ENCODE results near the gene UPK1B.

DNA sequence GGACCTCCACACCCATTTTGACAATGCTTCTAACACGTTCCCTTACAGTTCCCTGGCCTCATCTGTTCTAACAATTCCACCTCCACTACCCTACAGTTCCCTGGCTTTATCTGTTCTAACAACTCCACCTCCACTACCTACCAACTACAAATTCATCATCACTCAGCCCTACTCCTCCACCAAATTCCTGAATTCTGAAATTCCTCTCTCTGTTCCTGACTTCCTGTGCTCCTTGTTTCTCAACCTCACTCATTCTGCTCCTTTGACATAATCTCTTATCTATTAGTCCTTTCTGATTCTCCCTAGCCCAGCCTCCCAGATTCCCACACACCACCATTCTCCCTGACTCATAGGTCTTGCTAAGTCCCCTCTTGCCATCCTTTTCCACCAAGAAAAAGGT, 22.5 kb downstream of the UPK1B start:
- TF ChIP-seq, protein P1, sequence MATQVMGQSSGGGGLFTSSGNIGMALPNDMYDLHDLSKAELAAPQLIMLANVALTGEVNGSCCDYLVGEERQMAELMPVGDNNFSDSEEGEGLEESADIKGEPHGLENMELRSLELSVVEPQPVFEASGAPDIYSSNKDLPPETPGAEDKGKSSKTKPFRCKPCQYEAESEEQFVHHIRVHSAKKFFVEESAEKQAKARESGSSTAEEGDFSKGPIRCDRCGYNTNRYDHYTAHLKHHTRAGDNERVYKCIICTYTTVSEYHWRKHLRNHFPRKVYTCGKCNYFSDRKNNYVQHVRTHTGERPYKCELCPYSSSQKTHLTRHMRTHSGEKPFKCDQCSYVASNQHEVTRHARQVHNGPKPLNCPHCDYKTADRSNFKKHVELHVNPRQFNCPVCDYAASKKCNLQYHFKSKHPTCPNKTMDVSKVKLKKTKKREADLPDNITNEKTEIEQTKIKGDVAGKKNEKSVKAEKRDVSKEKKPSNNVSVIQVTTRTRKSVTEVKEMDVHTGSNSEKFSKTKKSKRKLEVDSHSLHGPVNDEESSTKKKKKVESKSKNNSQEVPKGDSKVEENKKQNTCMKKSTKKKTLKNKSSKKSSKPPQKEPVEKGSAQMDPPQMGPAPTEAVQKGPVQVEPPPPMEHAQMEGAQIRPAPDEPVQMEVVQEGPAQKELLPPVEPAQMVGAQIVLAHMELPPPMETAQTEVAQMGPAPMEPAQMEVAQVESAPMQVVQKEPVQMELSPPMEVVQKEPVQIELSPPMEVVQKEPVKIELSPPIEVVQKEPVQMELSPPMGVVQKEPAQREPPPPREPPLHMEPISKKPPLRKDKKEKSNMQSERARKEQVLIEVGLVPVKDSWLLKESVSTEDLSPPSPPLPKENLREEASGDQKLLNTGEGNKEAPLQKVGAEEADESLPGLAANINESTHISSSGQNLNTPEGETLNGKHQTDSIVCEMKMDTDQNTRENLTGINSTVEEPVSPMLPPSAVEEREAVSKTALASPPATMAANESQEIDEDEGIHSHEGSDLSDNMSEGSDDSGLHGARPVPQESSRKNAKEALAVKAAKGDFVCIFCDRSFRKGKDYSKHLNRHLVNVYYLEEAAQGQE (IDR thresholded peaks at IDR 0.05), result no peak
- TF ChIP-seq FOXA1 (IDR thresholded peaks at IDR 0.05) (no peak), EGR1 (IDR thresholded peaks at IDR 0.05; ENCODE audit: low read depth in 2 of 2) (no peak), YY1 (IDR thresholded peaks at IDR 0.05) (no peak)
- TF ChIP-seq, protein P2, sequence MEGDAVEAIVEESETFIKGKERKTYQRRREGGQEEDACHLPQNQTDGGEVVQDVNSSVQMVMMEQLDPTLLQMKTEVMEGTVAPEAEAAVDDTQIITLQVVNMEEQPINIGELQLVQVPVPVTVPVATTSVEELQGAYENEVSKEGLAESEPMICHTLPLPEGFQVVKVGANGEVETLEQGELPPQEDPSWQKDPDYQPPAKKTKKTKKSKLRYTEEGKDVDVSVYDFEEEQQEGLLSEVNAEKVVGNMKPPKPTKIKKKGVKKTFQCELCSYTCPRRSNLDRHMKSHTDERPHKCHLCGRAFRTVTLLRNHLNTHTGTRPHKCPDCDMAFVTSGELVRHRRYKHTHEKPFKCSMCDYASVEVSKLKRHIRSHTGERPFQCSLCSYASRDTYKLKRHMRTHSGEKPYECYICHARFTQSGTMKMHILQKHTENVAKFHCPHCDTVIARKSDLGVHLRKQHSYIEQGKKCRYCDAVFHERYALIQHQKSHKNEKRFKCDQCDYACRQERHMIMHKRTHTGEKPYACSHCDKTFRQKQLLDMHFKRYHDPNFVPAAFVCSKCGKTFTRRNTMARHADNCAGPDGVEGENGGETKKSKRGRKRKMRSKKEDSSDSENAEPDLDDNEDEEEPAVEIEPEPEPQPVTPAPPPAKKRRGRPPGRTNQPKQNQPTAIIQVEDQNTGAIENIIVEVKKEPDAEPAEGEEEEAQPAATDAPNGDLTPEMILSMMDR (IDR thresholded peaks at IDR 0.05; ENCODE audit: low read depth, low read length, missing input control), result no peak
- TF ChIP-seq, protein P3, sequence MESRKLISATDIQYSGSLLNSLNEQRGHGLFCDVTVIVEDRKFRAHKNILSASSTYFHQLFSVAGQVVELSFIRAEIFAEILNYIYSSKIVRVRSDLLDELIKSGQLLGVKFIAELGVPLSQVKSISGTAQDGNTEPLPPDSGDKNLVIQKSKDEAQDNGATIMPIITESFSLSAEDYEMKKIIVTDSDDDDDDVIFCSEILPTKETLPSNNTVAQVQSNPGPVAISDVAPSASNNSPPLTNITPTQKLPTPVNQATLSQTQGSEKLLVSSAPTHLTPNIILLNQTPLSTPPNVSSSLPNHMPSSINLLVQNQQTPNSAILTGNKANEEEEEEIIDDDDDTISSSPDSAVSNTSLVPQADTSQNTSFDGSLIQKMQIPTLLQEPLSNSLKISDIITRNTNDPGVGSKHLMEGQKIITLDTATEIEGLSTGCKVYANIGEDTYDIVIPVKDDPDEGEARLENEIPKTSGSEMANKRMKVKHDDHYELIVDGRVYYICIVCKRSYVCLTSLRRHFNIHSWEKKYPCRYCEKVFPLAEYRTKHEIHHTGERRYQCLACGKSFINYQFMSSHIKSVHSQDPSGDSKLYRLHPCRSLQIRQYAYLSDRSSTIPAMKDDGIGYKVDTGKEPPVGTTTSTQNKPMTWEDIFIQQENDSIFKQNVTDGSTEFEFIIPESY (IDR thresholded peaks at IDR 0.05), result no peak
